GM18951 (cell line): ENCODE results near the gene WBP4.

ENCODE experiments used
- POLR2A ChIP-seq: IDR thresholded peaks from 4 replicates; pipeline ENCODE4 v1.6.1; 2011; ENCODE audit warnings: mild to moderate bottlenecking; ENCODE audit not compliant: insufficient read length, insufficient read depth; ENCODE audit errors: extremely low read depth
- in situ Hi-C: fragments of 300-500 bp; cut with MboI; formaldehyde crosslinking; loops from one replicate; pipeline ENCODE4 v1.12.0; 2022; ENCODE audit warnings: low sequenced_read_pairs, mixed read lengths, inconsistent platforms; ENCODE audit not compliant: unreplicated experiment

WBP4 gene

DNA sequence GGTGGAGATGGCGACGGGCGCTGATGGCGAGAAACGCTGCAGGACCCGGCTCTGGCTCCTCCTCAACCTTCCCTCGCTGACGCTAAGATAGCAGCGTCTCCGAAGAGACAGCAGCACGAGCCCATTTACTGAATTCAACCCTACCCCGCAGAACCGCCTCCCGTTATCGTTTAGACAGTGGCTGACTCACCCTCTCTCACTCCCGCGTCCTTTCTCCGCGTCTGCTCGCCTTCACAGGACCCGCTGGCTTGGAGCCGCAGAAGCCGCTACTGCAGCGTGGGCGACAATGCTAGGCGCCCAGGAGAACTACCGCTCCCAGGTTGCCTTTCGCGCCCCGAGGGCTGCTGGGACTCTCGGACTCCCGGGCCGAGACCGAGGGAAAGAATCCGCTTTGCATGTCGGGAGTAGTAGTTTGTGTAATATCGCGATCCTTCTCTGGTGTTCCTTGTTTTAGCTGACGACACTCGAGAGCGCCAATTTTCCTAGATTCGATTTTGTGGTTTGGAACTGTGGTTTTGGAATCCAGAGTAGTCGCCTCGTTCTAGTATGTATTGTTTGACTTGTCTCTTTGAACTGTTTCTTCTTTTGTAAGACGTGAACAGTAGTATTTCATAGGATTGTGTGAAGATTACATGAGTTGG, 71.3 kb downstream of the WBP4 start, which contains the start of gene KBTBD6:
KBTBD6 (minus strand) TSS at position 291 of the 641 bp plus-strand sequence. CDS start 291 bp downstream, outside the sequence.
- TF ChIP-seq POLR2A, result peak; percentile 75
- in situ Hi-C loops, result loop anchor here (10.0 kb wide), 1 partner anchor 62 kb away; the partner anchor contains the start of gene KBTBD7
